AG09319 (cell line): ENCODE results near the gene PHKB.

Experiments used
- DNase-seq: peaks from one replicate; pipeline ENCODE4 v3.0.0-alpha.2; 2010; ENCODE audit warnings: low read depth; ENCODE audit errors: extremely low read depth
- CTCF ChIP-seq: IDR thresholded peaks from 2 replicates; pipeline ENCODE4 v1.5.1; 2011; ENCODE audit warnings: low read depth, mild to moderate bottlenecking, inconsistent platforms, low read length, moderate library complexity

Gene PHKB

GRCh38 chr16:47732523-47733111 lies 271.5 kb downstream of the PHKB start:
- DNase-seq = peak; percentile 36
- no peak for TF ChIP-seq CTCF

- TF ChIP-seq CTCF = no peak
- no peak for DNase-seq
Observed at GRCh38 chr16:47734081-47734857, 273.1 kb downstream of the PHKB start.

GRCh38 chr16:47734987-47735594 lies 274.0 kb downstream of the PHKB start:
- no peak for TF ChIP-seq CTCF
- no peak for DNase-seq

DNA sequence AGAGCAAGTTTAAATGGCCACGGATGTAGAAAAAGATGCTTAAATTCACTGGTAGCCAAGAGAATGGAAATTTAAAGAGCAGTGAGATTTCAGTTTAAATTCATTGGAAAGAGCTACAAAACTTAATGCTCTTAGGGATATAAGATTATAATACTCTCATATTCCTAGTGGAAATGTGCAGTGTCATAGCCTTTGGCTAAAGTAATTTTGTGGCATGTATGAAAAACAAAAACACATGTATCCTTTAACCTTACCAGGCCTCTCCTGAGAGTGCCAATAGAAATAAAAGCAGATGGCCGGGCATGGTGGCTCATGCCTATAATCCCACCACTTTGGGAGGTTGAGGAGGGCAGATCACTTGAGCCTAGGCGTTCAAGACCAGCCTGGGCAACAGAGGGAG lies 289.2 kb downstream of the PHKB start:
- no peak for DNase-seq
- TF ChIP-seq CTCF = no peak
